Vagina (tissue), 2 donors: ENCODE results near the gene CPSF4L.

Source experiments
- CTCF ChIP-seq, 3 experiments: fragments of 450-650 bp in 2 of 3; fragments of 200-600 bp in 1 of 3; sonication (generic) in 1 of 3; IDR thresholded peaks; one replicate each; pipeline ENCODE4 v1.5.1; 2017 to 2019; ENCODE audit warnings: antibody characterized with exemption in 3 of 3, mild to moderate bottlenecking in 2 of 3, moderate library complexity in 2 of 3
- POLR2A ChIP-seq, 2 donors: fragments of 450-650 bp; IDR thresholded peaks; one replicate each; pipeline ENCODE4 v1.6.1; 2017; ENCODE audit warnings: antibody characterized with exemption in 2 of 2, mild to moderate bottlenecking in 2 of 2, moderate library complexity in 2 of 2

- TF ChIP-seq CTCF (IDR thresholded peaks at IDR 0.05) (no peak), POLR2A (IDR thresholded peaks at IDR 0.05) (no peak)
Observed at GRCh38 chr17:73268582-73269328, 7.1 kb upstream of the CPSF4L start.
